HG02852 (cell line): ENCODE data around the gene GORASP1.
"Not testable (repeated sequence)": the region's sequence is repeated elsewhere in the genome, so short reads cannot be mapped to it uniquely, and the experiment has no call there.

Experiments used
- ATAC-seq: cut with Tn5 transposase; IDR thresholded peaks from one replicate; pipeline ENCODE4 v1.9.1; 2021; ENCODE audit warnings: mild to moderate bottlenecking, moderate library complexity; ENCODE audit not compliant: unreplicated experiment

GORASP1 gene

GRCh38 chr3:39075910-39076309, 31.5 kb downstream of the GORASP1 start:
- peak; percentile 85 for ATAC-seq

- no peak for ATAC-seq
These were observed 38.9 kb downstream of the GORASP1 start for GRCh38 chr3:39068556-39068955.

- ATAC-seq, result no peak
These were observed 40.1 kb downstream of the GORASP1 start for GRCh38 chr3:39067286-39067685.

GRCh38 chr3:39065197-39065596, 42.2 kb downstream of the GORASP1 start:
- peak; percentile 100 for ATAC-seq

- ATAC-seq, result no peak
These were observed 42.8 kb downstream of the GORASP1 start for GRCh38 chr3:39064646-39065045.

GRCh38 chr3:39063143-39063542, 44.3 kb downstream of the GORASP1 start:
- no peak for ATAC-seq

GRCh38 chr3:39062180-39062579, 45.2 kb downstream of the GORASP1 start:
- ATAC-seq, result no peak

GRCh38 chr3:39061228-39061627, 46.2 kb downstream of the GORASP1 start:
- not testable (repeated sequence) for ATAC-seq

GRCh38 chr3:39056151-39056550, 51.3 kb downstream of the GORASP1 start:
- no peak for ATAC-seq

GRCh38 chr3:39053696-39054095, 53.7 kb downstream of the GORASP1 start:
- no peak for ATAC-seq

- ATAC-seq, result no peak
These were observed 54.8 kb downstream of the GORASP1 start for GRCh38 chr3:39052583-39052982.

GRCh38 chr3:39051649-39052561, 55.5 kb downstream of the GORASP1 start, which contains the start of the genes SCN11A and WDR48:
SCN11A (minus strand) TSS chr3:39051944; CDS start chr3:38950362, 101,582 bp downstream.
WDR48 (plus strand) TSS chr3:39052016; CDS start chr3:39052026, 10 bp downstream.
- ATAC-seq, result peak; percentile 97

- no peak for ATAC-seq
These were observed 57.4 kb downstream of the GORASP1 start for GRCh38 chr3:39050029-39050428.
